Stimulated activated CD4-positive, alpha-beta T cell treated with anti-CD3 and anti-CD28 coated beads, TNF-alpha, amount 100 ng/mL, for 4 hours (primary cell): Measurements from ENCODE around the gene DDX31.

Source experiments
- DNase-seq, 3 experiments: peaks; one replicate each; pipeline ENCODE4 v3.0.0-alpha.2; 2020; ENCODE audit warnings: low read depth in 3 of 3

Gene DDX31

DNA sequence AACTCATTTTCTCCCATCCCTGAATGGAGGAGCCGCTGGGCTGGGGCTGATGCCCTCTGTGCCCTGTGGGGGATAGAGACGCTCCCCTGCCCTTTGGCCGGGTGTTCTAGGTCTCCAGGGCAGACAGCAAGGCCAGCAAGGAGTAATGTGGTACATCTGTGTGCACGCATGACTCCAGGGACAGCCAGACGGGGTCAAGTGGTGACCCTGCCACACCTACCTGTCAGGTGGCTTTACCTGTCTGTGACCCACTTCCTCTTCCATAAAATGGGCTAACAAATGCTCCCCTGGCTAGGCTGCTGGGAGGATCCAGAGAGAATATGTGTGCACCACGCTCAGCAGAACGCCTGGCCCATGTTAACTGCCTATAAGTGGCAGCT lies 122.7 kb downstream of the DDX31 start:
- no peak for DNase-seq

GRCh38 chr9:132546148-132547051 lies 123.4 kb downstream of the DDX31 start:
- DNase-seq, result no peak

DNA sequence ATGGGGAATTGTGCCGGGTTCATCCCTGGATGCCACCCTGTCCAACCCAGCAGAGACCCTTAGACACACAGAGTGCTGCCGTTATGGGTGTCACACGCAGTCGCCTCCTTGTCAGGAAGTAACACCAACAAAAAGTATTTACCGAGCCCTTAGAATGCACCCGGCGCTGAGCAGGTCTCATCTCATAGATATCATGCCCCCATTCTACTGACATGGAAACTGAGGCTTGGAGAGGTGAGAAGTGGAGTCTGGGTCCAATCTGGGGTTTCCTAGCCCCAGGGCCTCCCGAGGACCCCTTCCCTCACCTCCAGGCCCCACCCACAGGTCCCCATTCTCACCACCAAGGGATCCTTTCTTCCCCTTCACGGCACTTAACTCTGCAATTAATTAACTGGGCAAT lies 124.2 kb downstream of the DDX31 start:
- no peak for DNase-seq

- no peak for DNase-seq
Observed at GRCh38 chr9:132543960-132544359, 125.8 kb downstream of the DDX31 start.

- DNase-seq, result no peak
Observed at GRCh38 chr9:132543251-132543650, 126.5 kb downstream of the DDX31 start.
